HG03196 (cell line): Measurements from ENCODE around the gene SCN8A.
"Not testable (repeated sequence)": the region's sequence is repeated elsewhere in the genome, so short reads cannot be mapped to it uniquely, and the experiment has no call there.

ENCODE experiments used
- ATAC-seq: cut with Tn5 transposase; IDR thresholded peaks from one replicate; pipeline ENCODE4 v1.9.1; 2021; ENCODE audit not compliant: unreplicated experiment

Gene SCN8A

DNA sequence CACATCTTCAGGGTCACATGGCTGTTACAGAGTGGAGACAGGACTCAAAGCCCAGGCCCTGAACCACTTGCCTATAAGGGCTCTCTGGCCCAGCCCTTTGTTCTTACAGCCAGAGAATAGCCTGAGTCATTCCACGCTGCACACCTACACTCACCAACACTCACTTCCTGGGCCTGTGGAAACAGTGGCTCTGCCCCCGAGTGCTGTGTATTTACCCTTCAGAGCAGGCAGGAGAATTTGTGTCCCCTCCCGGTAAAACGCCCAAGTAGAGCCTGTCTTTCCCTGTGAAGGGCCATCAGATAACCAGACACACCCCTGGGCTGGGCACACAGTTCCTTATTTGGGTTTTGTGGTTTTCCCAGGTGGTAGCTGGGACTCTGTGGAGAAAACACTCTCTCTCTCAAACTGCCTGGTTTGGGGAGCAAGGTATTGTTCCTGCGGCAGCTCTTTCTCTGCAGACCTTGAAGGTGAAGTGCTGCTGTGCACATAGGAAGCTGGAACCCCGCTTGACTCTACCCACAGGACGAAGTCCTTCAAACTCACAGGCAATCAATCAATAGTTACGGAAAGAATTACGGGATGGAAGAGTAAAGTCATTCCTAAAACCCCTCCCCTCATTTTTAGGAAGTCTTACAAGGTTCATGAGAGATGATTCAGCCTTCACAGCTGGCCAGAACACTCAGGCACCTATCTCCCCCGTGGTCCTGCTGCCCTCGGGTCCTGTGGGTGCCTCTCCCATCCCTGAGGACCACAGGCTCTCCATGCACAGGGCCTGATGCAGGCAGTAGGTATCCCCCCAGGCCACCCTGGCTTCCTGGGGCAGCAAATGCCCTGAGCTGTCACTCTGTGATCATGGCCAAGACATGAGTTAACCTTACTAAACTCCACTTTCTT is 237.1 kb downstream of the SCN8A start:
- ATAC-seq = no peak

GRCh38 chr12:51829011-51829481 is 238.0 kb downstream of the SCN8A start:
- ATAC-seq = no peak

GRCh38 chr12:51829641-51830040 is 238.6 kb downstream of the SCN8A start:
- ATAC-seq = no peak

- not testable (repeated sequence) for ATAC-seq
These were observed 240.8 kb downstream of the SCN8A start for GRCh38 chr12:51831817-51832216.

GRCh38 chr12:51832354-51833107 is 241.5 kb downstream of the SCN8A start:
- no peak for ATAC-seq

DNA sequence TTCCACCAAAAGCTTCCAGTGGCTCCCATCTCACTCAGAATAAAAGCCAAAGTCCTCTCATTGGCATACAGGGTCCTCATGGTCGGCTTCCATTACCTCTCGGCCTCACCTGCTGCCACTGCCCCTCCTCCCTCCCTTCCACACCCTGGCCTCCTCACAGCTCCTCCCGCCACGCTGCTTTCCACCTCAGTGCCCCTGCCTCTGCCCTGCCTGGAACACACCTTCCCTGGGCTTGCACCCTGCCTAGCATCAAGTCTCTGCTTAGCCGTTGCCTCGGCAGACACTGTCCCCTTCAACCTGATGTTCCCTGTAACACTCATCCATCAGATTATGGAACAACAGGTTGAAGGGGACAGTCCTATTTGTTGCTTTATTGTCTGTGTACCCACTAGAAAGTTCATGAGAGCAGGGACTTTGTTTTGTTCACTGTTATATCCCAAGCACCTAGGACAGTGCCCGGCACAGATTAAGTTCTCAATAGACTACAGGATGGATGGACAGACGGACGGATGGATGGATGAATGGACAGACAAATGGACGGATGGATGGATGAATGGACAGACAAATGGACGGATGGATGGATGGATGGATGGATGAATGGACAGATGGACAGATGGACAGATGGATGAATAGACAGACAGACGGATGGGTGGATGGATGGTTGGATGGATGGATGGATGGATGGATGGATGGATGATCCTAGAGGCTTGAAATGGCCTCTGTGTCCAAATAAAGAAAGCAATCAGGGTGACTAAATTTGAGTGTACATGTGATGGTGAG is 242.6 kb downstream of the SCN8A start:
- ATAC-seq = no peak

GRCh38 chr12:51834411-51834810 is 243.4 kb downstream of the SCN8A start:
- ATAC-seq = no peak

DNA sequence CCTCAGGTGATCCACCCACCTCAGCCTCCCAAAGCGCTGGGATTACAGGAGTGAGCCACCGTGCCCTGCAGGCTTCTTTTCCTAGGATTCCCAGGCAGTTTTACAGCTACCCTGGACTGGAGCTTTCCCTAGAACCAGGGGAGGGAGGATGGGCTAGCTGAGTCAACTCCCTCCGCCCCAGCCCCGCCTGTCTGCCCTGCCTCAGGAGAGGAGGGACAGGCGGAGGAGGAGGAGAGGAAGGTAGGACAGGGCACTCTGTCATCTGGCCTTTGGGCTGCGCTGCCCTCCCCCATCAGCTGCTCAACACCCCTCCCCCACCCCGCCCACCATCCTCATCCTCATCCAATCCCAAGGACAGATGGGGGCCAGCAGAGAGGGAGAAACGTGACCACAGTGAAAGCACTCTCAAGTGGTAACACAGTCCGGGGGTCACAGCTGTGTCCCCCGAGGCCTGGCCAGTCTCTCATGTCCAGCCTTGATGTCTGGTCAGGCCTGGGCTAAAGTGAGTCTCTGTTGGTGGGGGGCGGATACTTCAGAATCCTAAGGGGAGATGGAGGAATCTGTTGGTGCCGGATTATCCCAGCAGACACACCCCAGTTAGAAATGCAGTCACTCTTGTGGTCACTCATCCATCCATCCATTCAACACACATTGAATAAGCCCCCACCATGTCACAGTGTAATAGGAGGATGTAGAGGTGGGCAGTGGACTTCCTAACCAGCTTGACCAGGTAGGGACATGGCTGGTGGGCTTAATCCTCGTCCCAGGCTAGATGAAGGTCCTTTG is 245.2 kb downstream of the SCN8A start:
- no peak for ATAC-seq

- ATAC-seq = no peak
These were observed 245.8 kb downstream of the SCN8A start for GRCh38 chr12:51836827-51837173.

DNA sequence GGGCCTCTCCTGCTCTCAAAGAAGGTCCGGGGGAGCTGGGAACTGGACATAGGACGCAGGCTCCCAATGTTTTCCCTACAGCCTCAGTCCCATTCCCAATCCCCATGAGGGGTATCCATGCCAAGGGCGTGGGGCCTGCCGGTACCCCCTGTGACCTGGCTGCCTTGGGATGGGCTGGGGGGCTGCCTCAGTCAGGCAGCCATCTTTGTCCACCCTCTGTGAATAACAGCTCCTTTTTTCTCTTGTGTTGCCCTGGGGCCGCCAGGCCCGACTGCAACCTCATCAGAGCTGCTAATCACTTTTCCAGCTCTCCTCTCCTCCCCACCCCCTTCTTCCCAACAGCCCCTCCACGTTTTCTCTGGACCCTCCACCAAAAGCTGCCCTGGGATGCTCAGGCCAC is 246.3 kb downstream of the SCN8A start:
- no peak for ATAC-seq

DNA sequence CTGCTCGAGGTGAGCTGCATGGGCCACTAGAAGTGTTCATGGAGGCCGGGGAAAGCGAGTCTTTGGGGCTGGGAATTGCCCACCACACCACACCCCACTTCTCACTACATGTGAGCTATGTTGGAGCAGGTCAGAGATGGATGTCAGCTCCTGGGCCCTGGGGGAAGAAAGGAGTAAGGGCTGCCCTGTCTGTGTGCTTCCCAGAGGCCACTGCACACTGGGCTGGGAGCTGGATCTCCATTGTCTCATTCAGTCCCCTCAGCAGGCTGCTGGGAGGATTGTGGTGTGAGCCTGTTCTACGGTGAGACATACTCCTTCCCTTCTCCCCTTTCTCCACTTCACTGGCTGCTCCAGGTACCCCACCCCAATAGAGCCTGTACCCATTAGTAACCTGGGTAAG is 247.0 kb downstream of the SCN8A start:
- ATAC-seq = no peak

DNA sequence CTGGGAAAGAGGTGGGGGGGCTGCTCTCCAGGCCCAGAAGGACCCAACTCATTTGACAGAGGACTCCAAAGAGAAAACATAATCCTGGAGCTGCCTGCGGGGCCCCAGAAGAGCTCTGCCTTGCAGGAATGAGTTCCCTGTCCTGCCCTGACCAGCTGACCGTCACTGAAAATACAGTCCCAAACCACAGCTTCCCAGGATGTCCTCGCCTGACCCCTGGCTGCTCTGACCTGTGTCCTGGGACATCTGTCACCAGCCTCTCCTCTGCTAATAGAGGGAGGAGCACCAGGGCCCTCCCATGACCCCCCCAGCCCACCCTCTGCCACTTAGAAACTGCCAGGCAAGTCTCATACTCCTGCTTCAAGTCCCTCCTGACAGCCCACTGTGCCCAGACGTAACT is 247.7 kb downstream of the SCN8A start:
- no peak for ATAC-seq

DNA sequence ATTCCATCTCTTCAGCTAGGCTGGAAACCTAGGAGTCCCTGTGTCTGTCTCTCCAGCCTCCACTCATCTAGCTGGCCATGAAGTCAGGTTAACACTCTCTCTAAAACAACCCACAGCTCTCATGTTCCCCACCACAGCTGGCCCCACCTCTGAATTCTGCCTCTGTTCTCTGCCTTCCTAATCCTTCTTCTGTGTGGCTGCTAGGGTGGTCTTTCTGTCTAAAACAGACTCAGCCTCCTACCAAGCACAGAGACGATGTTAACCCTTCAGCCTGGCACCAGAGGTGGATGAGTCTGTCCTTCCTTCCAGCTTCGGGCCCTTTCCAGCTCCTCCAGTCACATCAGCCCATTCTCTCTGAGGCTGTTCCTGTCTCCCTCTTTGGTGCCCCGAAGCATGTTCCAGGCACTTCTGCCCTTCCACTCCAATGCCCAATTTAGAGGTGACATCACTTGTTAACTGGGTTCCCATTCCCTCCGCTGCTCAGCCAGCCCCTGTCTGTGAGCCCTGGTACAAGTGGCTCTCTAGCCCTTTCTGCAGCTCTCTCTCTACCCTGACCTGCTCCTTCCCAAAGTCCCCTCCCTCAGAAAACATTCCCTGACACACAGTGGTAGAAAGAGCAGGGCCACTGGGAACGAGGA is 248.4 kb downstream of the SCN8A start:
- no peak for ATAC-seq

DNA sequence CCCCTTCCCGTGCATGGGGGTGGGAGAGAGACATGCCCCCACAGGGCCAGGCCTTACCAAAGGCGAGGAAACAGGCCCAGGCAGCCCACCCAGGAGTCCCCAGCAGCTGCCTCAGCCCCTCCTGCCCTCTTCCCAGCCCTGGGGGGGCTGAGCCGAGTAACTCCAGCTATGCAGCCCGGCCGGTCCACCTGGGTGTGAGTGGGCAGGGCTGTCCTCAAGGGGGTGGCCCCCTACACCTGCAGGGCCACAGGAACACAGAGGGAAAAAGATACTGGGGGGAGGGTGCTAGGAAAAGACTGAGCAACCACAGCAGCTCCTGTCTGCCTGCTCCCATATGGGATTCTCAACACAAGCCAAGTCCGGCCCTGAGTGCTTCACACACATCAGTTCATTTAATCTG is 249.9 kb downstream of the SCN8A start:
- ATAC-seq = no peak

GRCh38 chr12:51841727-51842126 is 250.7 kb downstream of the SCN8A start:
- ATAC-seq = no peak

- no peak for ATAC-seq
These were observed 253.8 kb downstream of the SCN8A start for GRCh38 chr12:51844854-51845253.

GRCh38 chr12:51845482-51845881 is 254.4 kb downstream of the SCN8A start:
- ATAC-seq = no peak

GRCh38 chr12:51846271-51846691 is 255.2 kb downstream of the SCN8A start:
- ATAC-seq = no peak

GRCh38 chr12:51846911-51847642 is 256.0 kb downstream of the SCN8A start:
- no peak for ATAC-seq
